Stomach (tissue), 9 donors: Measurements from ENCODE around the gene RXFP4. TPM values are rescaled to one million over a fixed set of nuclear protein-coding genes. Genes with fewer than 3 reads are reported as not detected.

ENCODE experiments used
- DNase-seq, 2 donors: peaks; one replicate each; pipeline versions ENCODE4 v3.0.0 to v3.0.0-alpha.2; 2013 to 2019
- H3K27ac ChIP-seq, 5 donors: fragments of 200-600 bp in 4 of 5; sonication (generic) in 4 of 5; one replicate each; pipeline ENCODE4 v1.5.1; 2013 to 2019; ENCODE audit warnings: mild to moderate bottlenecking in 1 of 5, moderate library complexity in 1 of 5
- H3K27me3 ChIP-seq, 3 donors: fragments of 200-600 bp; sonication (generic); one replicate each; pipeline ENCODE4 v1.5.1; 2017 to 2019; ENCODE audit warnings: mixed run types in 1 of 3
- H3K36me3 ChIP-seq, 4 donors: fragments of 200-600 bp; sonication (generic); 1 replicate in 3 of 4; 2 replicates in 1 of 4; pipeline ENCODE4 v1.5.1; 2016 to 2019
- H3K4me1 ChIP-seq, 4 donors: fragments of 200-600 bp; sonication (generic); one replicate each; pipeline ENCODE4 v1.5.1; 2016 to 2019
- H3K4me3 ChIP-seq, 4 donors: fragments of 200-600 bp; sonication (generic) in 3 of 4; one replicate each; pipeline ENCODE4 v1.5.1; 2016 to 2019; ENCODE audit warnings: mild to moderate bottlenecking in 1 of 4
- H3K9me3 ChIP-seq, 4 donors: fragments of 200-600 bp; sonication (generic); one replicate each; pipeline ENCODE4 v1.5.1; 2016 to 2019
- EP300 ChIP-seq: sonication (generic); formaldehyde crosslinking; IDR thresholded peaks from one replicate; pipeline ENCODE4 v1.6.1; 2017; ENCODE audit warnings: antibody characterized with exemption
- POLR2A ChIP-seq, 4 donors: fragments of 450-650 bp; IDR thresholded peaks; one replicate each; pipeline ENCODE4 v1.6.1; 2016; ENCODE audit warnings: antibody characterized with exemption in 4 of 4, control low read depth in 2 of 4, mild to moderate bottlenecking in 1 of 4, moderate library complexity in 1 of 4
- POLR2AphosphoS5 ChIP-seq, 3 donors: sonication (generic); formaldehyde crosslinking; IDR thresholded peaks; one replicate each; pipeline ENCODE4 v1.6.1; 2016; ENCODE audit warnings: antibody characterized with exemption in 3 of 3
- whole genome bisulfite sequencing, 5 donors: extraction: QIAGEN DNeasy Blood & Tissue Kit in 3 of 5; methylation state at CpG; one replicate each; pipeline versions ENCODE4 v1.1.5 to v1.1.7; 2013 to 2018; 5-methylcytosine and 5-hydroxymethylcytosine counted together
- intact Hi-C: fragments of 100-400 bp; cut with DNase I; formaldehyde crosslinking; loops from one replicate; pipeline ENCODE4 v1.15.1; 2023; ENCODE audit warnings: low total_unique reads
- polyA plus RNA-seq, 3 donors: library from polyadenylated mRNA; stranded (reverse); fragments of 200-250 nt; gene quantifications; one replicate each; pipeline ENCODE4 v1.2.3, GENCODE V29; 2013
- total RNA-seq, 5 donors: library from RNA; depleted of rRNA; stranded (reverse); fragments of >200 nt; gene quantifications; one replicate each; pipeline versions ENCODE4 v1.1.0 to v1.2.3, GENCODE V29; 2014 to 2016
- TF ChIP-seq, protein P1 (sequence below), 7 experiments: fragments of 450-650 bp in 4 of 7; fragments of 200-600 bp in 3 of 7; sonication (generic) in 3 of 7; IDR thresholded peaks; one replicate each; pipeline ENCODE4 v1.5.1; 2016 to 2019; ENCODE audit warnings: antibody characterized with exemption in 7 of 7, control low read depth in 2 of 7, mild to moderate bottlenecking in 1 of 7
- donor health status: healthy with polysubstance abuse.
- donor health status: Bipolar disorder and iron deficiency.
- donor health status: healthy.

The RXFP4 gene
- total and polyA plus RNA-seq, 8 donors, result 50.4 TPM; not detected in 7

GRCh38 chr1:155968670-155969069 is 27.2 kb downstream of the RXFP4 start:
- Histone ChIP-seq H3K4me1 (peaks cover 61 to 94% (median 74%) of the 10 kb centered on the region in 4 donors), H3K4me3 (peak overlapping the region in 1 of 4 donors; percentile 19), H3K36me3 (peaks cover 39 to 75% (median 63%) of the 10 kb centered on the region in 4 donors), H3K9me3 (no peaks in the 10 kb centered on the region), H3K27ac (peak overlapping the region; percentile 2 to 98 (median 81)), H3K27me3 (no peaks in the 10 kb centered on the region)
- TF ChIP-seq EP300, result no peak
- TF ChIP-seq, protein P1, sequence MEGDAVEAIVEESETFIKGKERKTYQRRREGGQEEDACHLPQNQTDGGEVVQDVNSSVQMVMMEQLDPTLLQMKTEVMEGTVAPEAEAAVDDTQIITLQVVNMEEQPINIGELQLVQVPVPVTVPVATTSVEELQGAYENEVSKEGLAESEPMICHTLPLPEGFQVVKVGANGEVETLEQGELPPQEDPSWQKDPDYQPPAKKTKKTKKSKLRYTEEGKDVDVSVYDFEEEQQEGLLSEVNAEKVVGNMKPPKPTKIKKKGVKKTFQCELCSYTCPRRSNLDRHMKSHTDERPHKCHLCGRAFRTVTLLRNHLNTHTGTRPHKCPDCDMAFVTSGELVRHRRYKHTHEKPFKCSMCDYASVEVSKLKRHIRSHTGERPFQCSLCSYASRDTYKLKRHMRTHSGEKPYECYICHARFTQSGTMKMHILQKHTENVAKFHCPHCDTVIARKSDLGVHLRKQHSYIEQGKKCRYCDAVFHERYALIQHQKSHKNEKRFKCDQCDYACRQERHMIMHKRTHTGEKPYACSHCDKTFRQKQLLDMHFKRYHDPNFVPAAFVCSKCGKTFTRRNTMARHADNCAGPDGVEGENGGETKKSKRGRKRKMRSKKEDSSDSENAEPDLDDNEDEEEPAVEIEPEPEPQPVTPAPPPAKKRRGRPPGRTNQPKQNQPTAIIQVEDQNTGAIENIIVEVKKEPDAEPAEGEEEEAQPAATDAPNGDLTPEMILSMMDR (IDR thresholded peaks at IDR 0.05), result no peak
- TF ChIP-seq POLR2AphosphoS5 (IDR thresholded peaks at IDR 0.05), result no peak
- no peak for TF ChIP-seq POLR2A (IDR thresholded peaks at IDR 0.05)
- intact Hi-C loops, result no loop called here
- DNase-seq, result peak in 1 of 2 donors; percentile 79
- 35 to 83% (median 48%) methylated on average over 3 of the region's 3 CpGs for WGBS, 5 donors

- H3K36me3 ChIP-seq, result peaks cover 34 to 73% (median 57%) of the 10 kb centered on the region in 4 donors
- intact Hi-C loops, result no loop called here
- TF ChIP-seq EP300, result no peak
- WGBS, 5 donors, result 78 to 84% (median 80%) methylated on average over 8 to 9 of the region's 9 CpGs
- H3K27ac ChIP-seq, result peak overlapping the region; percentile 12 to 98 (median 81)
- H3K4me3 ChIP-seq, result peak overlapping the region in 1 of 4 donors; percentile 19
- H3K27me3 ChIP-seq, result no peaks in the 10 kb centered on the region
- peaks cover 69 to 98% (median 81%) of the 10 kb centered on the region in 4 donors for H3K4me1 ChIP-seq
- DNase-seq, result no peak
- H3K9me3 ChIP-seq, result no peaks in the 10 kb centered on the region
Observed at GRCh38 chr1:155969377-155969791, 27.9 kb downstream of the RXFP4 start.

DNA sequence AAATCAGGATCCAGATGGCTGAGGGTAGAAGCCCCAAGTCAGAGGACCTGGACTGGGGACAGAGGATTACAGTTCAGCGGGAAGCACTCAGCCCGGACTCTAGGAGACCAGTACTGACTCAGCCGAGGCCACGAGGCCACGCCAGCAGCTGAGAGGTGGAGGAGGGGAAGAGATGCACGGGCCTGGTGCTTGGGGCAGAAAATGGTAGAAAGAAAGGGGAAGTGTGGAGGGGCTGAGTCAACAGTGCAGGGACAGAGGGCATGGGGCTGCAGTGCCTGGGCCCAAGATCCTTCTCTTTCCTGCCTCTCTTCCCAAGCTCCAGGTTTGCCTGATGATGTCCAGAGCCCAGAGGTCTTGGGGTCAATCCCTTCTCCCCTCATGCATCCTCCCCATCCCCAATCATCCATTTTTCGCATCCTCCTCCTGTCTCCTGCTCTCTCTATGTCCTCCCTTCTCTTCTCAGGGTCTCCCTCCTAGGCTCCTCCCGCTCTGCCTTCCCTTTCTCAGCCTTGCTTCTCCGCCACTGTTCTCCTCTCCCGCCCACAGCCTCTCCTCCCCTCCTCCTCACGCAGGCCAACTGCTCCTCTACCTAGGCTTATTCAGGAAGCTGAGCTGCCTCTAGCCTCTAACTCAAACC is 29.2 kb downstream of the RXFP4 start:
- H3K9me3 ChIP-seq, result no peaks in the 10 kb centered on the region
- no peaks in the 10 kb centered on the region for H3K27me3 ChIP-seq
- DNase-seq, result peak; percentile 51 to 56
- H3K4me1 ChIP-seq, result peaks cover 81 to 100% (median 93%) of the 10 kb centered on the region in 4 donors
- intact Hi-C loops, result no loop called here
- TF ChIP-seq POLR2A (IDR thresholded peaks at IDR 0.05) (no peak), POLR2AphosphoS5 (IDR thresholded peaks at IDR 0.05) (peak in 1 of 3 donors; percentile 7), EP300 (no peak)
- TF ChIP-seq, protein P1 (IDR thresholded peaks at IDR 0.05), result no peak
- H3K4me3 ChIP-seq, result no peak overlapping the region
- H3K27ac ChIP-seq, result peak overlapping the region; percentile 5 to 98 (median 81)
- H3K36me3 ChIP-seq, result peaks cover 22 to 60% (median 44%) of the 10 kb centered on the region in 4 donors
- WGBS, 5 donors, result 42 to 71% (median 50%) methylated on average over 11 of the region's 11 CpGs

- TF ChIP-seq POLR2A (IDR thresholded peaks at IDR 0.05) (no peak), POLR2AphosphoS5 (IDR thresholded peaks at IDR 0.05) (no peak)
- intact Hi-C loops, result no loop called here
- H3K4me3 ChIP-seq, result no peak overlapping the region
- no peak for DNase-seq
- H3K27ac ChIP-seq, result peak overlapping the region in 3 of 5 donors; percentile 81 to 98 (median 93)
- WGBS, 5 donors, result 79 to 85% (median 84%) methylated on average over 8 to 9 of the region's 9 CpGs
- peaks cover 92 to 100% (median 100%) of the 10 kb centered on the region in 4 donors for H3K4me1 ChIP-seq
- H3K36me3 ChIP-seq, result peaks cover 8 to 45% (median 29%) of the 10 kb centered on the region in 4 donors
- H3K27me3 ChIP-seq, result no peaks in the 10 kb centered on the region
- H3K9me3 ChIP-seq, result no peaks in the 10 kb centered on the region
Observed at GRCh38 chr1:155971910-155972809, 30.7 kb downstream of the RXFP4 start.

DNA sequence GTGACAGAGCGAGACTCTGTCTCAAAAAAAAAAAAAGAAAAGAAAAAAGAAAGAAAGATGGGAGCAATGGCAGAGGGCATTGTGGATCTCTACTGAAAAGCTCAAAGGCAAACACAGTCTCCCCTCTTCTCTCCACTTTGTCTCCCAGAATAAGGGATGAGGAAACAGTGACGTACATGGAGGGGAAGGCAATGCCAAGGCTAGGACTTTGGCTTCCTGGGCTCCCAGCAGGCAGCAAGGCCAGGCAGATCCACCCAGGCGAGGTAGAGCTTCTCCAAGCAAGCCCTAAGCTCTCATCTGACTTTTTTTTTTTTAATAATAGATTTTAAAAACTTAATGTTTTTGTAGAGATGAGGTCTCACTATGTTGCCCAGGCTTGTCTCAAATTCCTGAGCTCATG is 32.3 kb downstream of the RXFP4 start:
- H3K4me3 ChIP-seq, result no peak overlapping the region
- TF ChIP-seq POLR2A (IDR thresholded peaks at IDR 0.05), result no peak
- TF ChIP-seq, protein P1 (IDR thresholded peaks at IDR 0.05), result no peak
- TF ChIP-seq POLR2AphosphoS5 (IDR thresholded peaks at IDR 0.05), result no peak
- TF ChIP-seq EP300, result no peak
- peaks cover 81 to 92% (median 89%) of the 10 kb centered on the region in 4 donors for H3K4me1 ChIP-seq
- WGBS, 5 donors, result 75 to 96% (median 78%) methylated on average over 3 of the region's 3 CpGs
- peaks cover 6 to 34% (median 16%) of the 10 kb centered on the region in 4 donors for H3K36me3 ChIP-seq
- DNase-seq, result no peak
- intact Hi-C loops, result no loop called here
- H3K27me3 ChIP-seq, result no peaks in the 10 kb centered on the region
- H3K27ac ChIP-seq, result peak overlapping the region in 4 of 5 donors; percentile 91 to 98 (median 94)
- no peaks in the 10 kb centered on the region for H3K9me3 ChIP-seq
